Measurements from ENCODE around the gene PER3. TPM values are rescaled to one million over a fixed set of nuclear protein-coding genes. Genes with fewer than 3 reads are reported as not detected.

The PER3 gene
- total and polyA plus RNA-seq, 8 donors = 3.2 to 55.8 (median 11.1) TPM

GRCh38 chr1:7813677-7814373 is 29.7 kb downstream of the PER3 start:
- TF ChIP-seq POLR2AphosphoS5 (IDR thresholded peaks at IDR 0.05) = no peak
- TF ChIP-seq POLR2A (IDR thresholded peaks at IDR 0.05) = no peak
- no peak for TF ChIP-seq EP300 (IDR thresholded peaks at IDR 0.05)
- no peak for TF ChIP-seq CTCF (IDR thresholded peaks at IDR 0.05)
- peaks cover 20 to 89% (median 65%) of the 10 kb centered on the region in 4 donors for H3K36me3 ChIP-seq
- intact Hi-C loops (cut with DNase I; ENCODE audit: low total_unique reads) = no loop called here
- 87 to 98% (median 95%) methylated on average over 3 of the region's 3 CpGs for WGBS, 5 donors
- H3K4me1 ChIP-seq = no peaks in the 10 kb centered on the region
- H3K27me3 ChIP-seq = no peaks in the 10 kb centered on the region
- no peak overlapping the region for H3K27ac ChIP-seq
- peaks cover 0 to 13% (median 5%) of the 10 kb centered on the region in 4 donors for H3K9me3 ChIP-seq
- no peak overlapping the region for H3K4me3 ChIP-seq
- DNase-seq = no peak

GRCh38 chr1:7821282-7821681 is 37.2 kb downstream of the PER3 start:
- no peak for DNase-seq
- TF ChIP-seq POLR2AphosphoS5 (IDR thresholded peaks at IDR 0.05) (no peak), CTCF (IDR thresholded peaks at IDR 0.05) (no peak), EP300 (IDR thresholded peaks at IDR 0.05) (no peak), POLR2A (IDR thresholded peaks at IDR 0.05) (no peak)
- intact Hi-C loops (cut with DNase I; ENCODE audit: low total_unique reads) = no loop called here
- no peaks in the 10 kb centered on the region for H3K9me3 ChIP-seq
- H3K36me3 ChIP-seq = peaks cover 7 to 100% (median 84%) of the 10 kb centered on the region in 4 donors
- H3K4me1 ChIP-seq = no peaks in the 10 kb centered on the region
- no peaks in the 10 kb centered on the region for H3K27me3 ChIP-seq
- H3K4me3 ChIP-seq = no peak overlapping the region
- no peak overlapping the region for H3K27ac ChIP-seq
- 64 to 86% (median 79%) methylated on average over 3 of the region's 3 CpGs for WGBS, 5 donors

- TF ChIP-seq EP300 (IDR thresholded peaks at IDR 0.05) (no peak), POLR2AphosphoS5 (IDR thresholded peaks at IDR 0.05) (no peak), POLR2A (IDR thresholded peaks at IDR 0.05) (no peak), CTCF (IDR thresholded peaks at IDR 0.05) (no peak)
- H3K9me3 ChIP-seq = no peaks in the 10 kb centered on the region
- no peaks in the 10 kb centered on the region for H3K4me1 ChIP-seq
- no peak overlapping the region for H3K27ac ChIP-seq
- H3K4me3 ChIP-seq = no peak overlapping the region
- WGBS, 5 donors = 89 to 95% (median 92%) methylated on average over 8 of the region's 8 CpGs
- DNase-seq = no peak
- intact Hi-C loops (cut with DNase I; ENCODE audit: low total_unique reads) = no loop called here
- H3K27me3 ChIP-seq = no peaks in the 10 kb centered on the region
- peaks cover 4 to 100% (median 91%) of the 10 kb centered on the region in 4 donors for H3K36me3 ChIP-seq
These were observed 40.6 kb downstream of the PER3 start for GRCh38 chr1:7824701-7825100.

GRCh38 chr1:7826363-7826762 is 42.3 kb downstream of the PER3 start:
- no peak for DNase-seq
- Histone ChIP-seq H3K27ac (no peak overlapping the region), H3K27me3 (no peaks in the 10 kb centered on the region), H3K4me1 (peaks cover 0 to 8% (median 0%) of the 10 kb centered on the region in 4 donors), H3K4me3 (peak overlapping the region in 1 of 4 donors; percentile 42), H3K9me3 (no peaks in the 10 kb centered on the region), H3K36me3 (peaks cover 4 to 96% (median 87%) of the 10 kb centered on the region in 4 donors)
- TF ChIP-seq POLR2AphosphoS5 (IDR thresholded peaks at IDR 0.05) = no peak
- no peak for TF ChIP-seq POLR2A (IDR thresholded peaks at IDR 0.05)
- TF ChIP-seq CTCF (IDR thresholded peaks at IDR 0.05) = no peak
- no peak for TF ChIP-seq EP300 (IDR thresholded peaks at IDR 0.05)
- WGBS, 5 donors = 75 to 87% (median 81%) methylated on average over 7 of the region's 7 CpGs
- intact Hi-C loops (cut with DNase I; ENCODE audit: low total_unique reads) = no loop called here
